ENCODE results near the gene PRAMEF5.
"Not testable (repeated sequence)": the region's sequence is repeated elsewhere in the genome, so short reads cannot be mapped to it uniquely, and the experiment has no call there.

Gene PRAMEF5
- total RNA-seq: 0 to 0.06 (median 0) reads per million in 18 experiments

GRCh38 chr1:13253898-13254297 is at the start of gene PRAMEF5:
TSS of gene PRAMEF5 (plus strand) at chr1:13254198. CDS start at chr1:13259269, 5,071 bp downstream.
- DNase-seq: not testable (repeated sequence)

DNA sequence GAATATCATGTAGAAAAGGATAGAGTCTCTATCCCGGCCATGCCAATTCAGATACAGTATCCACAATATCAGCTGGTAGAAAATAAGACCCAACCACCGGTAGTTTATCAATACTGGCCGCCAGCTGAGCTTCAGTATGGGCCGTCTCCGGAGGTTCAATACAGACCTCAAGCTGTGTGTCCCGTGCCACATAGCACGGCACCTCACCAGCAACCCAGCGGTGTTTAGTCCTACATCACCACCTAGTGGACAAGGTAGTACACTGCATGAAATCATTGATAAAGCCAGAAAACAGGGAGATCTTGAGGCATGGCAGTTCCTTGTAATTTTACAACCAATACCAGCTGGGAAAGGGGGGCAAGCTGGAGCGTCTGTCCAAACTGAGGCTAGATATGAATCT is 45.3 kb upstream of the PRAMEF5 start:
- not testable (repeated sequence) for DNase-seq

DNA sequence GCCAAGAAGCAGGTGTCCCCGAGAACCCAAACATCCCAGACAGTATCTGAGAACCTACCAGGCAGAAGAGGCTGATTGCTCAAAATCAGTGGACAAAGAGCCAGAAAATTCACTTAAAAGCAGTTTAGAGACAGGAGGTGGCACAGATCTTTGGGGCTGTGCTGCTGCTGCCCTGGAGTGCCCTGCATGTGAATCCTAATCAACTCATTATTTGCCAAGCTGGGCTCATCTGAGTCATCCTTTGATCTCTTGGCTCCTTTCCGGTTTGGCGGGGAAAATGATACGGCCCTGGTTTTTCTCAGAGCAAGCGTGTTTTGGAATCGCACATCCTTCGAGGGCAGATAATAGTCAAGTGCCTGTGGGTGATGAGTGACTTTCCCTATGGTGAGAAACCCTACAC is 37.4 kb upstream of the PRAMEF5 start:
- DNase-seq: not testable (repeated sequence)

- DNase-seq: not testable (repeated sequence)
Measured at GRCh38 chr1:13219203-13219602, 34.8 kb upstream of the PRAMEF5 start.

DNA sequence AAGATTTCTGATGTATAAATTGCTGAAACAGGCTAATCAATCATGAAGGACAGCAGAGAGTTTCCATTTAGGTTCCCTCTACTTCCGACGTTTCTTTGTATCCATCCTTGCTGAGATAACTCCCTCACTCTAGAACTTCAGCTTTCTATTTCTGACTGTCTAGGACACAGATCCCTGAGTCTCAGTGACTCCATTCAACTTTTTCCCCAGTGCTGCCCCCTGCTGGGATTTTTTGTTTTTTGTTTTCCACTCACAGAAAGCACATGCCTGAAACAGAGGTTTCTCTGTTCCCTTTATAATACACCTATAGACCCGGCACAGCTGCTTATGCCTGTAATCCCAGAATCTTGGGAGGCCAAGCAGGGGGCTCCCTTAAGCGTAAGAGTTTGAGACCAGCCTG is 31.2 kb upstream of the PRAMEF5 start:
- not testable (repeated sequence) for DNase-seq

DNA sequence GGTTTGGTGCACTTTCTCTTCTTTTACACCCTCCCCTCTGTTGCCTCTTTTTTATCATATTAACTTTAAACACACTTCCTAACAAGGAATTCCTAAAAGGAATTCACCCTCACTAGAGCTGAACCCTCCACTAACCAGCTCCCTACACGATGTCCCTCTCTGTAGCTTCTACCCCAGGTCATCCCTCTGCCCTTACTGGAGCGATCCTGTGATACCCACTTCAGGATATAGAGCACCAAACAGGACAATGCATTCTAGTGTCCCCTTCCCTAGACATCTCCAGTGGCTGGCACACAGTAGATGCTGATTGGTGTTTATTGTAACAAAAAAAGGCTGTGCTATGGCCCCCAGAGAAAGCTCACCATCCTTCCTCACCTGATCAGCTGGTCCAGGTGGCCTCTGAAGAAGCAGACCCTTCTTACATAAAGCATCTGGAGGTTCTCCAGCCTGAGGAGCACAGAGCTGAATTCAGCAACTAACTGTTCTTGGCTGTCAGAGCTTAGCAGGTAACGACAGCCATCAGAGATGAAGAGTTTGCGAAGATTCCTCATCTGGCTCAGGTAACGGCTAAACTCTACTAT is 29.4 kb upstream of the PRAMEF5 start:
- no peak for DNase-seq

- DNase-seq: not testable (repeated sequence)
Measured at GRCh38 chr1:13225675-13226204, 28.3 kb upstream of the PRAMEF5 start, which contains the start of gene PRAMEF18. TSS of gene PRAMEF18 (minus strand) at chr1:13226154. CDS start at chr1:13226106, 48 bp downstream.

DNA sequence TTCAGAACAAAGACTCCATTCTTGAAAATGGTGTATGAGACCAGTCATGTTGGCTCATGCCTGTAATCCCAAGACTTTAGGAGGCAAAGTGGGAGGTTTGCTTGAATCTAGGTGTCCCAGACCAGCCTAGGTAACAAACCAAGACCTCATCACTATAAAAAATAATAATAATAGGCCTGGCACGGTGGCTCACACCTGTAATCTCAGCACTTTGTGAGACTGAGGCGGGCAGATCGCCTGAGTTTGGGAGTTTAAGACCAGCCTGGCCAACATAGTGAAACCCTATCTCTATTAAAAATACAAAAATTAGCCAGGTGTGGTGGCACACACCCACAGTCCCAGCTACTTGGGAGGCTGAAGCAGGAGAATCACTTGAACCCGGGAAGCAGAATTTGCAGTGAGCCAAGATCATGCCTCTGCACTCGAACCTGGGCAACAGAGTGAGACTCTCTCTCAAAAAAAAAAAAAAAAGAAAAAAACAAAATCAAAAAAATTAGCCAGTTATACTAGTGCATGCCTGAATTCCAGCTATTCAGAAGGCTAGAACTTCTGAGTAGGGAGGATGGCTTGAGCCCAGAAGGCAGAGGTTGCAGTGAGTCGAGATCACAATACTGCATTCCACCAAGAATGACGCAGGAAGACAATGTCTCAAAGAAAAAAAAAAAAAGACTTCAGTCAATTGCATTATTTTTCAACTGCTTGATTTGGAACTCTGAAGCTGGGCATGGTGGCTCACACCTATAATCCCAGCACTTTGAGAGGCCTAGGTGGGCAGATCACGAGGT is 26.5 kb upstream of the PRAMEF5 start:
- not testable (repeated sequence) for DNase-seq

DNA sequence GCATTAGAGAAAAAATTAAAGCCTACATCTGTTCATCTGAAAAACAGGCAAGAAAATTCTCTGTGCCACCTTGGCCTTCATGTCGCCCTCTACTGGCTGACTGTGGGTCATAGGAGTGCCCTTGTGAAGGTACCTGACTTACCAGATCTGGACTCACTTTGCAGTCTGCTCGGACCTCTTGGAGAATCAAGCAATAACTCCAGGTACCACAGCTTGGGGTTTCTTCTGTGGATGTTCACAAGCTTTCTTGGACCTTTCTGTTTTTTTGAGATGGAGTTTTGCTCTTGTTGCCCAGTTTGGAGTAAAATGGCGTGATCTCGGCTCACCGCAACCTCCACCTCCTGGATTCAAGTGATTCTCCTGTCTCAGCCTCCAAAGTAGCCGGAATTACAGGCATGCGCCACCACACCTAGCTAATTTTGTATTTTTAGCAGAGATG is 25.6 kb upstream of the PRAMEF5 start:
- peak; percentile 7 to 41 for DNase-seq

DNA sequence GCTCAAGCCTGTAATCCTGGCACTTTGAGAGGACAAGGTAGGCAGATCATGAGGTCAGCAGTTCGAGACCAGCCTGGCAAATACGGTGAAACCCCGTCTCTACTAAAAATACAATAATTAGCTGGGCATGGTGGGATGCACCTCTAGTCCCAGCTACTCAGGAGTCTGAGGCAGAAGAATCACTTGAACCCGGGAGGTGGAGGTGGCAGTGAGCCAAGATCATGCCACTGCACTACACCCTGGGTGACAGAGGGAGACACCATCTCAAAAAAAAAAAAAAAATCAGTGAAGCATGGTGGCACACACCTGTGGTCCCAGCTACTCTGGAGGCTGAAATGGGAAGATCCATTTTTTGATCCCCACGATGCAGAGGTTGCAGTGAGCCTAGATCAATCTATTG is 23.9 kb upstream of the PRAMEF5 start:
- not testable (repeated sequence) for DNase-seq

GRCh38 chr1:13230601-13231000 is 23.4 kb upstream of the PRAMEF5 start:
- DNase-seq: not testable (repeated sequence)

- not testable (repeated sequence) for DNase-seq
Measured at GRCh38 chr1:13231061-13231750, 22.8 kb upstream of the PRAMEF5 start.

DNA sequence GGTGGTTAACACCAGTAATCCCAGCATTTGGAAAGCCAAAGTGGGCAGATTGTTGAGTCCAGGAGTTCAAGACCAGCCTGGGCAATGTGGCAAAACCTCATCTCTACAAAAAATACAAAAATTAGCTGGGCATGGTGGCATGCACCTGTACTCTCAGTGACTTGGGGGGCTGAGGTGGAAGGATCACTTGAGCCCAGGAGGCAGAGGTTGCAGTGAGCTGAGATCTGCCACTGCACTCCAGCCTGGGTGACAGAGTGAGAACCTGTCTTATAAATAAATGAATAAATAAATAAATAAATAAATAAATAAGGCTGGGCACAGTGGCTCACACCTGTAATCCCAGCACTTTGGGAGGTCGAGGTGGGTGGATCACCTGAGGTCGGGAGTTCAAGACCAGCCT is 21.9 kb upstream of the PRAMEF5 start:
- not testable (repeated sequence) for DNase-seq

DNA sequence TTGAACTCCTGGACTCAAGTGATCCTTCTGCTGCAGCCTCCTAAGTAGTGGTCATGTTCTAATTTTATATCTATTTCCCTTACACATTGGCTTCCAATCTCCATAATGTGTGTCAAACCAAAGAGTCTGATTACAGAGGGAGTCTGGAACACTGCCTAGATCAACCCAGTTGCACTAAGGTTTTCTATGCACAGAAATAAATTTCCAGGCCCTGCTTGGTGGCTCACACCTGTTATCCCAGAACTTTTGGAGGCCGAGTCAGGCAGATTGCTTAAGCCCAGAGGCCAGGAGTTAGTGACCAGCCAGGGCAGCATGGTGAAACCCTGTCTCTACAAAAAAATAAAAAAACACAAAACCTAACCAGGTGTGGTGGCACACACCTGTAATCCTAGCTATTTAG is 19.9 kb upstream of the PRAMEF5 start:
- not testable (repeated sequence) for DNase-seq

DNA sequence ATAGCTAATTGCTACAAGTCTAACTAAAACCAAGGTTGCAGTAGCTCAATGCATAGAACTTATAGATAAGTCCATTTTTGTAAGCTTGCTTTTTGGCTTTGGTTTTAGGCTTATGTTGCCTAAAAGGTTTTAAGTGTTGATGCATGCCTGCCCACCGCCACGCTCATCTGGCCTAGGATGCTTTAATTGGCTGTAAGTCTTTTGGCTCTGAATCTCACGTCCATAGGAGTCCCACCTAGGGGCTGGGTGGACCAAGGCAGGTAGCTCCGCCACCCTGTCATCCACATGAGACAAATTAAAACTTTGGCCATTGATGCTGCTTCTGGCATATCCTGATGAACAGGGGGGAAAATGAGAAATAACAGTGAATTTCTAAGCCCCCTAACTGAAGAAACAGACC is 16.4 kb upstream of the PRAMEF5 start:
- not testable (repeated sequence) for DNase-seq

DNA sequence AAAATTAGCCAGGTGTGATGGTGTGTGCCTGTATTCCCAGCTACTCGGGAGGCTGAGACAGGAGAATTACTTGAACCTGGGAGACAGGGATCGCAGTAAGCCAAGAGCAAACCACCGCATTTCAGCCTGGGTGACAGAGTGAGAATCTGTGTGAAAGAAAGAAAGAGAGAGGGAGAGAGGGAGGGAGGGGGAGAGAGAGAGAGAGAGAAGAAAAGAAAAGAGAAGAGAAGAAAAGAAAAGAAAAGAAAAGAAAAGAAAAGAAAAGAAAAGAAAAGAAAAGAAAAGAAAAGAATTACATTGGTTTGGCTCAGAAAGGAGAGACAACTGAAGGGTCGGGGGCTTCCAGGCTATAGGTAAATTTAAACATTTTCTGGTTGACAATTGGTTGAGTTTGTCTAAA is 14.4 kb upstream of the PRAMEF5 start:
- not testable (repeated sequence) for DNase-seq

DNA sequence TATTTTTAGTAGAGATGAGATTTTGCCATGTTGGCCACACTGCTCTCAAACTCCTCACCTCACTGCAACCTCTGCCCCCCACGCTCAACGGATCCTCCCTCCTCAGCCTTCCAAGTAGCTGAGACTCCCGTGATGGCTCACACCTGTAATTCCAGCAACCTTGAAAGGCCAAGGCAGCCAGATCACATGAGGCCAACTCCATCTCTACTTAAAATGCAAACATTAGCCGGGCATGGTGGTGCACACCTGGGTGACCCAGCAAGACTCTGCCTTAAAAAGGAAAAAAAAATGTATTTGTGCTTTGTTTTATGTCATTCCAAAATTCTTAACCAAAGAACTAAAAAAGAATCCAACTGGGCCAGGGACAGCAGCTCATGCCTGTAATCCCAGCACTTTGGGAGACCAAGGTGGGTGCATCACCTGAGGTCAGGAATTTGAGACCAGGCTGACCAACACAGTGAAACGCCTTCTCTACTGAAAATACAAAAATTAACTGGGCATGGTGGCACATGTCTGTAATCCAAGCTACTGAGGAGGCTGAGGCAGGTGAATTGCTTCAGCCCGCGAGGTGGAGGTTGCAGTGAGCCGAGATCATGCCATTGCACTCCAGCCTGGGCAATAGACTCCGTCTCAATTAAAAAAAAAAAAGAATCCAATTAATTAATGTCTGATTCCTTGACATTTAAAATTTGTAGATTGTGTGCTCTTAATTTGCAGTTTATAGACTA is 10.3 kb upstream of the PRAMEF5 start:
- DNase-seq: not testable (repeated sequence)

- DNase-seq: not testable (repeated sequence)
Measured at GRCh38 chr1:13245841-13246553, 8.0 kb upstream of the PRAMEF5 start.

DNA sequence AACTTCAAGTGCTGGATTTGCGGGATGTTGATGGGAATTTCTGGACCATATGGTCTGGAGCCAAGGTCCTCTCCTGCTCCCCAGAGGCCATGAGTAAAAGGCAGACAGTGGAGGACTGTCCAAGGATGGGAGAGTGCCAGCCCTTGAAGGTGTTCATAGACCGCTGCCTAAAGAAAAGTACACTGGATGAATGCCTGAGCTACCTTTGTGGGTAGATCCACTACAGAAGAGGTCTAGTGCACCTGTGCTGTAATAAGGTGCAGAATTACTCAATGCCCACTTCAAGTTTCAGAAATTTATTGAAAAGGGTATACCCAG is 7.5 kb upstream of the PRAMEF5 start:
- DNase-seq: not testable (repeated sequence)

GRCh38 chr1:13247122-13247521 is 6.9 kb upstream of the PRAMEF5 start:
- DNase-seq: not testable (repeated sequence)

DNA sequence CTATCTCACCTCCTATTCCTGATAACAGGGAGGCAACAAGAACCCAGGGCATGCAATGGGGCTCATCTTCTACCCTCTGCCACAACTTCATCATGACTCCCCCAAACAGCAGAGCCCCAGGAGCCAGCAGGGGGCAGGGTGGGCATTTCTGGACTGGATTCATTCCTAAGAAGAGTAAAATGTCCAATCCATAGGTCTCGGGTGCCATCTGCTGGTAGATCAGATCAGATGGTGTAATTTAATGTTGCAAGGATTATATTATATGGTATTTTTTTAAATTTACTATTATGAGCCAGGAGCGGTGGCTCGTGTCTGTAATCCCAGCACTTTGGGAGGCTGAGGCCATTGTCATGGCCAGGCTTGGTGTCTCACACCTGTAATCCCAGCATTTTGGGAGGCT is 11.1 kb downstream of the PRAMEF5 start:
- DNase-seq: not testable (repeated sequence)

GRCh38 chr1:13277016-13277415 is 23.0 kb downstream of the PRAMEF5 start:
- DNase-seq: not testable (repeated sequence)
